Liver (tissue), 9 donors: Measurements from ENCODE around the gene RNF31. TPM values are rescaled to one million over a fixed set of nuclear protein-coding genes. Genes with fewer than 3 reads are reported as not detected.

Source experiments
- DNase-seq: peaks from one replicate; pipeline ENCODE4 v3.0.0-alpha.2; 2017; ENCODE audit warnings: low spot score
- H3K27ac ChIP-seq, 2 donors: one replicate each; pipeline ENCODE4 v1.7.0; 2013; ENCODE audit warnings: inconsistent platforms in 2 of 2, low read length in 2 of 2, control low read depth in 1 of 2, low read depth in 1 of 2, mild to moderate bottlenecking in 1 of 2
- H3K27me3 ChIP-seq, 4 donors: one replicate each; pipeline versions ENCODE4 v1.6.1 to v1.7.0; 2013; ENCODE audit warnings: low read length in 3 of 4, inconsistent platforms in 1 of 4, mild to moderate bottlenecking in 1 of 4, moderate library complexity in 1 of 4; ENCODE audit not compliant: control insufficient read depth in 4 of 4, insufficient read depth in 4 of 4
- H3K36me3 ChIP-seq, 4 donors: one replicate each; pipeline versions ENCODE4 v1.6.1 to v1.7.0; 2013; ENCODE audit warnings: low read length in 3 of 4, mild to moderate bottlenecking in 3 of 4, low read depth in 1 of 4, moderate library complexity in 1 of 4; ENCODE audit not compliant: control insufficient read depth in 4 of 4, insufficient read depth in 3 of 4
- H3K4me1 ChIP-seq, 4 donors: one replicate each; pipeline versions ENCODE4 v1.6.1 to v1.7.0; 2013; ENCODE audit warnings: low read length in 3 of 4, mild to moderate bottlenecking in 3 of 4, moderate library complexity in 1 of 4; ENCODE audit not compliant: control insufficient read depth in 4 of 4, insufficient read depth in 4 of 4
- H3K4me3 ChIP-seq, 3 donors: one replicate each; pipeline versions ENCODE4 v1.6.1 to v1.7.0; 2013; ENCODE audit warnings: low read length in 3 of 3, control low read depth in 1 of 3, low read depth in 1 of 3, mild to moderate bottlenecking in 1 of 3
- H3K9ac ChIP-seq, 2 donors: one replicate each; pipeline ENCODE4 v1.7.0; 2013; ENCODE audit warnings: low read length in 2 of 2, mild to moderate bottlenecking in 2 of 2, moderate library complexity in 2 of 2, control low read depth in 1 of 2, low read depth in 1 of 2
- H3K9me3 ChIP-seq, 4 donors: one replicate each; pipeline versions ENCODE4 v1.6.1 to v1.7.0; 2013; ENCODE audit warnings: low read length in 3 of 4; ENCODE audit not compliant: control insufficient read depth in 4 of 4
- EGR1 ChIP-seq, 2 donors: IDR thresholded peaks; 2 replicates each; pipeline ENCODE4 v1.6.1; 2016 to 2018; ENCODE audit warnings: antibody characterized with exemption in 2 of 2, low read depth in 2 of 2
- FOXA1 ChIP-seq: IDR thresholded peaks from 2 replicates; pipeline ENCODE4 v1.6.1; 2016; ENCODE audit warnings: antibody characterized with exemption
- FOXA2 ChIP-seq: IDR thresholded peaks from 2 replicates; pipeline ENCODE4 v1.6.1; 2016; ENCODE audit warnings: antibody characterized with exemption
- GABPA ChIP-seq, 2 donors: IDR thresholded peaks in 1 of 2; conservative IDR thresholded peaks in 1 of 2; 2 replicates each; pipeline ENCODE4 v1.6.1; 2016; ENCODE audit warnings: antibody characterized with exemption in 2 of 2, mild to moderate bottlenecking in 1 of 2, moderate library complexity in 1 of 2
- HNF4A ChIP-seq, 2 donors: conservative IDR thresholded peaks; 2 replicates each; pipeline ENCODE4 v1.6.1; 2016; ENCODE audit warnings: antibody characterized with exemption in 2 of 2, mild to moderate bottlenecking in 2 of 2
- HNF4G ChIP-seq: IDR thresholded peaks from 2 replicates; pipeline ENCODE4 v1.6.1; 2016; ENCODE audit warnings: antibody characterized with exemption
- MAX ChIP-seq: IDR thresholded peaks from 2 replicates; pipeline ENCODE4 v1.6.1; 2016; ENCODE audit warnings: antibody characterized with exemption
- NR2F2 ChIP-seq: IDR thresholded peaks from 2 replicates; pipeline ENCODE4 v1.6.1; 2016; ENCODE audit warnings: antibody characterized with exemption
- RAD21 ChIP-seq, 2 donors: IDR thresholded peaks; 2 replicates each; pipeline ENCODE4 v1.6.1; 2016; ENCODE audit warnings: antibody characterized with exemption in 2 of 2, mild to moderate bottlenecking in 2 of 2
- RXRA ChIP-seq, 2 donors: IDR thresholded peaks; 2 replicates each; pipeline ENCODE4 v1.6.1; 2017 to 2018; ENCODE audit warnings: antibody characterized with exemption in 2 of 2, mild to moderate bottlenecking in 1 of 2
- SP1 ChIP-seq: IDR thresholded peaks from 2 replicates; pipeline ENCODE4 v1.6.1; 2018; ENCODE audit warnings: antibody characterized with exemption, mild to moderate bottlenecking
- YY1 ChIP-seq: IDR thresholded peaks from 2 replicates; pipeline ENCODE4 v1.6.1; 2016; ENCODE audit warnings: antibody characterized with exemption, mild to moderate bottlenecking
- ZBTB33 ChIP-seq: IDR thresholded peaks from 2 replicates; pipeline ENCODE4 v1.6.1; 2016; ENCODE audit warnings: antibody characterized with exemption
- WGBS: extraction: QIAGEN DNeasy Blood & Tissue Kit; methylation state at CpG from one replicate; pipeline ENCODE4 v1.1.7; 2013; 5-methylcytosine and 5-hydroxymethylcytosine counted together
- polyA plus RNA-seq, 2 donors: library from polyadenylated mRNA; stranded (reverse) in 1 of 2; unstranded in 1 of 2; fragments of 200-250 nt in 1 of 2; fragments of >200 nt in 1 of 2; fragmentation: Nextera tagmentation in 1 of 2; extraction: Ambion mirVana in 1 of 2; gene quantifications; one replicate each; pipeline versions ENCODE4 v1.2.1 to v1.2.3, GENCODE V29; 2013 to 2015
- total RNA-seq, 2 donors: library from RNA; depleted of rRNA; stranded (reverse); fragments of >200 nt; gene quantifications; one replicate each; pipeline ENCODE4 v1.2.3, GENCODE V29; 2014
- TF ChIP-seq, protein P1 (sequence below): IDR thresholded peaks from 2 replicates; pipeline ENCODE4 v1.6.1; 2016; ENCODE audit warnings: antibody characterized with exemption, mild to moderate bottlenecking
- TF ChIP-seq, protein P2 (sequence below): IDR thresholded peaks from 2 replicates; pipeline ENCODE4 v1.6.1; 2016; ENCODE audit warnings: antibody characterized with exemption
- TF ChIP-seq, protein P3 (sequence below): fragments of 150-350 bp; IDR thresholded peaks from 2 replicates; pipeline ENCODE4 v1.5.1; 2017; ENCODE audit warnings: improper control_type of control experiment, low read depth, low read length; ENCODE audit not compliant: missing input control
- donor health status: healthy.
- donor health status: healthy.
- donor health status: healthy.
- donor health status: healthy.
- donor health status: healthy.

The RNF31 gene
- total and polyA plus RNA-seq, 4 donors: 16.3 to 36.0 (median 20.9) TPM

GRCh38 chr14:24130717-24131548 is 16.4 kb upstream of the RNF31 start:
- Histone ChIP-seq H3K36me3 (no peaks in the 10 kb centered on the region), H3K9me3 (no peaks in the 10 kb centered on the region), H3K27ac (peak overlapping the region; percentile 72 to 83), H3K4me3 (peak overlapping the region in 1 of 3 donors; percentile 30), H3K9ac (peak overlapping the region in 1 of 2 donors; percentile 36), H3K27me3 (no peaks in the 10 kb centered on the region), H3K4me1 (peaks cover 7 to 37% (median 30%) of the 10 kb centered on the region in 4 donors)
- 36% methylated on average over 7 of the region's 7 CpGs for WGBS
- no peak for DNase-seq
- TF ChIP-seq EGR1 (IDR thresholded peaks at IDR 0.05; ENCODE audit: low read depth in 2 of 2) (no peak), YY1 (peak; percentile 95), FOXA1 (no peak), FOXA2 (no peak), GABPA (IDR thresholded peaks at IDR 0.05 in 1 of 2, conservative IDR thresholded peaks at IDR 0.05 in 1 of 2) (peak in 1 of 2 donors; percentile 42), HNF4G (no peak), NR2F2 (peak; percentile 76), ZBTB33 (peak; percentile 43), HNF4A (conservative IDR thresholded peaks at IDR 0.05) (peak; percentile 79 to 85), RXRA (IDR thresholded peaks at IDR 0.05) (peak; percentile 79 to 89), SP1 (peak; percentile 88), MAX (peak; percentile 61), RAD21 (IDR thresholded peaks at IDR 0.05) (peak; percentile 10 to 34)
- TF ChIP-seq, protein P1, sequence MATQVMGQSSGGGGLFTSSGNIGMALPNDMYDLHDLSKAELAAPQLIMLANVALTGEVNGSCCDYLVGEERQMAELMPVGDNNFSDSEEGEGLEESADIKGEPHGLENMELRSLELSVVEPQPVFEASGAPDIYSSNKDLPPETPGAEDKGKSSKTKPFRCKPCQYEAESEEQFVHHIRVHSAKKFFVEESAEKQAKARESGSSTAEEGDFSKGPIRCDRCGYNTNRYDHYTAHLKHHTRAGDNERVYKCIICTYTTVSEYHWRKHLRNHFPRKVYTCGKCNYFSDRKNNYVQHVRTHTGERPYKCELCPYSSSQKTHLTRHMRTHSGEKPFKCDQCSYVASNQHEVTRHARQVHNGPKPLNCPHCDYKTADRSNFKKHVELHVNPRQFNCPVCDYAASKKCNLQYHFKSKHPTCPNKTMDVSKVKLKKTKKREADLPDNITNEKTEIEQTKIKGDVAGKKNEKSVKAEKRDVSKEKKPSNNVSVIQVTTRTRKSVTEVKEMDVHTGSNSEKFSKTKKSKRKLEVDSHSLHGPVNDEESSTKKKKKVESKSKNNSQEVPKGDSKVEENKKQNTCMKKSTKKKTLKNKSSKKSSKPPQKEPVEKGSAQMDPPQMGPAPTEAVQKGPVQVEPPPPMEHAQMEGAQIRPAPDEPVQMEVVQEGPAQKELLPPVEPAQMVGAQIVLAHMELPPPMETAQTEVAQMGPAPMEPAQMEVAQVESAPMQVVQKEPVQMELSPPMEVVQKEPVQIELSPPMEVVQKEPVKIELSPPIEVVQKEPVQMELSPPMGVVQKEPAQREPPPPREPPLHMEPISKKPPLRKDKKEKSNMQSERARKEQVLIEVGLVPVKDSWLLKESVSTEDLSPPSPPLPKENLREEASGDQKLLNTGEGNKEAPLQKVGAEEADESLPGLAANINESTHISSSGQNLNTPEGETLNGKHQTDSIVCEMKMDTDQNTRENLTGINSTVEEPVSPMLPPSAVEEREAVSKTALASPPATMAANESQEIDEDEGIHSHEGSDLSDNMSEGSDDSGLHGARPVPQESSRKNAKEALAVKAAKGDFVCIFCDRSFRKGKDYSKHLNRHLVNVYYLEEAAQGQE: peak; percentile 75
- TF ChIP-seq, protein P2, sequence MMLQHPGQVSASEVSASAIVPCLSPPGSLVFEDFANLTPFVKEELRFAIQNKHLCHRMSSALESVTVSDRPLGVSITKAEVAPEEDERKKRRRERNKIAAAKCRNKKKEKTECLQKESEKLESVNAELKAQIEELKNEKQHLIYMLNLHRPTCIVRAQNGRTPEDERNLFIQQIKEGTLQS: no peak
- TF ChIP-seq, protein P3, sequence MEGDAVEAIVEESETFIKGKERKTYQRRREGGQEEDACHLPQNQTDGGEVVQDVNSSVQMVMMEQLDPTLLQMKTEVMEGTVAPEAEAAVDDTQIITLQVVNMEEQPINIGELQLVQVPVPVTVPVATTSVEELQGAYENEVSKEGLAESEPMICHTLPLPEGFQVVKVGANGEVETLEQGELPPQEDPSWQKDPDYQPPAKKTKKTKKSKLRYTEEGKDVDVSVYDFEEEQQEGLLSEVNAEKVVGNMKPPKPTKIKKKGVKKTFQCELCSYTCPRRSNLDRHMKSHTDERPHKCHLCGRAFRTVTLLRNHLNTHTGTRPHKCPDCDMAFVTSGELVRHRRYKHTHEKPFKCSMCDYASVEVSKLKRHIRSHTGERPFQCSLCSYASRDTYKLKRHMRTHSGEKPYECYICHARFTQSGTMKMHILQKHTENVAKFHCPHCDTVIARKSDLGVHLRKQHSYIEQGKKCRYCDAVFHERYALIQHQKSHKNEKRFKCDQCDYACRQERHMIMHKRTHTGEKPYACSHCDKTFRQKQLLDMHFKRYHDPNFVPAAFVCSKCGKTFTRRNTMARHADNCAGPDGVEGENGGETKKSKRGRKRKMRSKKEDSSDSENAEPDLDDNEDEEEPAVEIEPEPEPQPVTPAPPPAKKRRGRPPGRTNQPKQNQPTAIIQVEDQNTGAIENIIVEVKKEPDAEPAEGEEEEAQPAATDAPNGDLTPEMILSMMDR: no peak
